Parathyroid adenoma (tissue), 2 donors: ENCODE measurements around the gene FDPS.
"Not testable (repeated sequence)": the region's sequence is repeated elsewhere in the genome, so short reads cannot be mapped to it uniquely, and the experiment has no call there.

Experiments
- H2AFZ ChIP-seq: fragments of 300-600 bp; sonication (generic); one replicate; pipeline ENCODE4 v1.7.0; 2017; ENCODE audit warnings: antibody characterized with exemption, mild to moderate bottlenecking
- H3K27ac ChIP-seq: fragments of 300-600 bp; sonication (generic); one replicate; pipeline ENCODE4 v1.7.0; 2017
- H3K27me3 ChIP-seq: fragments of 300-600 bp; sonication (generic); one replicate; pipeline ENCODE4 v1.7.0; 2017; ENCODE audit warnings: low read length; ENCODE audit not compliant: control insufficient read depth, insufficient read depth
- H3K36me3 ChIP-seq: fragments of 300-600 bp; sonication (generic); one replicate; pipeline ENCODE4 v1.7.0; 2017; ENCODE audit warnings: low read length; ENCODE audit not compliant: control insufficient read depth, insufficient read depth
- H3K4me1 ChIP-seq: fragments of 300-600 bp; sonication (generic); one replicate; pipeline ENCODE4 v1.7.0; 2017; ENCODE audit warnings: control low read depth
- H3K4me2 ChIP-seq: fragments of 300-600 bp; sonication (generic); one replicate; pipeline ENCODE4 v1.7.0; 2017; ENCODE audit warnings: low read length
- H3K4me3 ChIP-seq: fragments of 300-600 bp; sonication (generic); one replicate; pipeline ENCODE4 v1.7.0; 2017; ENCODE audit warnings: low read depth, low read length
- H3K79me2 ChIP-seq: fragments of 300-600 bp; sonication (generic); one replicate; pipeline ENCODE4 v1.7.0; 2017; ENCODE audit warnings: control low read depth
- H3K9ac ChIP-seq: fragments of 300-600 bp; sonication (generic); one replicate; pipeline ENCODE4 v1.7.0; 2017; ENCODE audit warnings: mild to moderate bottlenecking
- H3K9me3 ChIP-seq: fragments of 300-600 bp; sonication (generic); one replicate; pipeline ENCODE4 v1.7.0; 2017; ENCODE audit warnings: low read length; ENCODE audit not compliant: control insufficient read depth
- CTCF ChIP-seq: fragments of 300-600 bp; sonication (generic); IDR thresholded peaks from one replicate; pipeline ENCODE4 v1.7.0; 2017; ENCODE audit warnings: antibody characterized with exemption, mild to moderate bottlenecking
- donor health status: primary hyperparathyroidism.

FDPS gene

DNA sequence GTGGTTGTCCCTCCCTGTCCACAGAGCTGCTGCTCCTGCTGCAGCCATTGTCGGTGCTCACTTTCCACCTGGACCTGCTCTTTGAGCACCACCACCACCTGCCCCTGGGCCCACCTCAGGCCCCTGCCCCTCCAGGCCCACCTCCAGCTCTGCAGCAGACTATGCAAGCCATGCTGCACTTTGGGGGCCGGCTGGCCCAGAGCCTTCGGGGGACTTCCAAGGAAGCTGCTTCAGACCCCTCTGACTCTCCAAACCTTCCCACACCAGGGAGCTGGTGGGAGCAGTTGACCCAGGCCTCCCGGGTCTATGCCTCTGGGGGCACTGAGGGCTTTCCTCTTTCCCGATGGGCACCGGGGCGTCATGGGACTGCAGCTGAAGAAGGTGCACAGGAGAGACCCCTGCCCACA, 18.0 kb downstream of the FDPS start:
- H3K9me3 ChIP-seq = no peaks in the 10 kb centered on the region
- no peak overlapping the region for H3K4me3 ChIP-seq
- H3K27ac ChIP-seq = no peak overlapping the region
- no peak overlapping the region for H3K9ac ChIP-seq
- H3K4me2 ChIP-seq = no peak overlapping the region
- no peaks in the 10 kb centered on the region for H3K4me1 ChIP-seq
- no peak for TF ChIP-seq CTCF
- no peaks in the 10 kb centered on the region for H3K79me2 ChIP-seq
- no peaks in the 10 kb centered on the region for H3K36me3 ChIP-seq
- no peaks in the 10 kb centered on the region for H3K27me3 ChIP-seq
- no peak overlapping the region for H2AFZ ChIP-seq

DNA sequence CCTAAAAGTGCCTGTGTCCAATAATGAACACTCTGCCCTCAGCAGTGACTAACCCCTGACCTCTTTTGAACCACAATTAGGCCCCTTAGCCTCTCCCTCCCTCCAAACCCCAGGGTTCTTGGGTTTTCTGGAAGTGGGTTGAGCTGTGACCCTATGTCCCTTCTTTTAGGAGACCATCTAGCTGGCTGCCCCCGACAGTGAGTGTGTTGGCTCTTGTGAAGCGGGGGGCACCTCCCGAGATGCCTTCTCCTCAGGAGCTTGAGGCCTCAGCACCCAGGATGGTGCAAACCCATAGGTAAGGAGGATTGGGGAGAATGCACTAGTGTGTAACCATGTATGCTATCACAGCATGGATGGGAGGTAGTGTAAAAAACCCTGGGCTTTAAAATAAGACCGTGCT, 19.3 kb downstream of the FDPS start:
- Histone ChIP-seq H3K79me2 (no peaks in the 10 kb centered on the region), H3K4me2 (no peak overlapping the region), H3K27ac (no peak overlapping the region), H3K27me3 (no peaks in the 10 kb centered on the region), H3K4me1 (no peaks in the 10 kb centered on the region), H3K4me3 (no peak overlapping the region), H2AFZ (no peak overlapping the region), H3K36me3 (no peaks in the 10 kb centered on the region), H3K9ac (no peak overlapping the region), H3K9me3 (no peaks in the 10 kb centered on the region)
- TF ChIP-seq CTCF = no peak

DNA sequence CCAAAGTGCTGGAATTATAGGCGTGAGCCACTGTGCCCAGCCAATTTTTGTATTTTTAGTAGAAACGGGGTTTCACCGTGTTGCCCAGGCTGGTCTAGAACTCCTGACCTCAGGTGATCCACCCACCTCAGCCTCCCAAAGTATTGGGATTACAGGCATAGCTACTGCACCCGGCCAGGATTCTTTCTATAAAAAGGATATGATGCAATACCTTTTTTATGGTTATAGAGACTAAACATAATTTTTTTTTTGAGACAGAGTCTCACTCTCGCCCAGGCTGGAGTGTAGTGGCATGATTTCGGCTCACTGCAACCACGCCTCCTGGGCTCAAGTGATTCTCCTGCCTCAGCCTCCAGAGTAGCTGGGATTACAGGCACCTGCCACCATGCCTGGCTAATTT, 20.2 kb downstream of the FDPS start:
- H3K27ac ChIP-seq, H3K9ac ChIP-seq, H3K4me3 ChIP-seq, H3K4me1 ChIP-seq, H3K4me2 ChIP-seq, H3K27me3 ChIP-seq, H3K36me3 ChIP-seq, H3K9me3 ChIP-seq, H3K79me2 ChIP-seq, H2AFZ ChIP-seq: not testable (repeated sequence)

- H3K4me3 ChIP-seq = no peak overlapping the region
- H3K4me1 ChIP-seq = no peaks in the 10 kb centered on the region
- TF ChIP-seq CTCF = no peak
- no peaks in the 10 kb centered on the region for H3K27me3 ChIP-seq
- no peaks in the 10 kb centered on the region for H3K9me3 ChIP-seq
- H3K4me2 ChIP-seq = no peak overlapping the region
- no peak overlapping the region for H2AFZ ChIP-seq
- H3K79me2 ChIP-seq = no peaks in the 10 kb centered on the region
- no peaks in the 10 kb centered on the region for H3K36me3 ChIP-seq
- H3K9ac ChIP-seq = no peak overlapping the region
- no peak overlapping the region for H3K27ac ChIP-seq
Measured at GRCh38 chr1:155329980-155330598, 21.4 kb downstream of the FDPS start.

DNA sequence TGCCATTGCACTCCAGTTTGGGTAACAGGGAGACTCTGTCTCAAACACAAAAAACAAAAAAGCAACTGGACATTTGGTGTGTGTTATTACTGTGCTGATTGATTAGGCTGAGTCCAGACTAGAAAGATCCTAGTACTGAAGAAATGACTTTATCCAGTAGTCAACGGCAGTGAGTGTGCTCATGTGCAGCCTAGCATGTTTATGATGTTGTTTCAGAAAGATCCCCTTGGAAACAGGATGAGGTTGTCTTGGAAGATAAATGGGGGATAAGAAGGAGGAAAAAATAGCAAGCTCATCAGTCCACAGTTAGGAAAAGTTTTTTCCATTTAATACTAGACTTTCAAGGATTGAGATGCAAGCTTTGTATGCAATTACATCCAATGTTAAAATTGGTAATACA, 26.3 kb downstream of the FDPS start:
- H3K4me2 ChIP-seq = no peak overlapping the region
- H2AFZ ChIP-seq = no peak overlapping the region
- H3K27ac ChIP-seq = no peak overlapping the region
- TF ChIP-seq CTCF = no peak
- no peaks in the 10 kb centered on the region for H3K9me3 ChIP-seq
- no peaks in the 10 kb centered on the region for H3K27me3 ChIP-seq
- H3K36me3 ChIP-seq = no peaks in the 10 kb centered on the region
- no peaks in the 10 kb centered on the region for H3K4me1 ChIP-seq
- no peaks in the 10 kb centered on the region for H3K79me2 ChIP-seq
- H3K4me3 ChIP-seq = no peak overlapping the region
- H3K9ac ChIP-seq = no peak overlapping the region
